ENCODE results near the gene AP2A2. TPM values are rescaled to one million over a fixed set of nuclear protein-coding genes. Genes with fewer than 3 reads are reported as not detected.

The AP2A2 gene
- total RNA-seq, 1 experiment from 2014 or later, result 92.9 TPM

DNA sequence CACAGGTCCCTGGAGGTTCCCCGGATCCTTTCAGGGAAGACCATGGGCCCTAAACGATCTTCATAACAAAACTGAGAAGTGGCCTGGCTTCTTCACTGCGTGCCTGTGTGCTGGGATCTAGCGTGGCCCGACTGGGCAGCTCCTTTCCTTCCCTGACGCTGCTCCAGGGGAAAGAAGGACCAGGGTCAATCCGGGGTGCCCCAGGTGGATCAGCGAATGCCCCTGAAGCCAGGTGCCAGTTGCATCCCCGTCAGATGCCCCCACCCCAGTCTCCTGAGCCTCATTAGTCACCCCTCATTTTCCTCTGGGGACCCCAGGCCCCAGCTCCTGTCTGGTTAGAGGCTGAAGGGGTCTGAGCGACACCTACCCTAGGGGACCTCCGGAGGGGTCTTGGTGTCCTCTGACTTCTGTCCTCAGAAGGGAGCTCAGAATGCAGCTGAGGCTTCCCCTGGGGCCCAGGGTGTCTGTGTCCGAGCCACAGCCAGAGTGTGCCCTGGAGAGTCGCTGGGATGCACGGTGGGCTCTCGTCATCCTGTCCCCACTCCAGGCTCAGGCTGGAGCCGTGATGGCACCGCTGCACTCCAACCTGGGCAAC is 129.5 kb downstream of the AP2A2 start:
- Mint-ChIP-seq H3K4me1 (ENCODE audit: low read depth, unreplicated experiment) (peaks cover 29% of the 10 kb centered on the region), H3K4me3 (ENCODE audit: low read depth, unreplicated experiment) (no peak overlapping the region)

DNA sequence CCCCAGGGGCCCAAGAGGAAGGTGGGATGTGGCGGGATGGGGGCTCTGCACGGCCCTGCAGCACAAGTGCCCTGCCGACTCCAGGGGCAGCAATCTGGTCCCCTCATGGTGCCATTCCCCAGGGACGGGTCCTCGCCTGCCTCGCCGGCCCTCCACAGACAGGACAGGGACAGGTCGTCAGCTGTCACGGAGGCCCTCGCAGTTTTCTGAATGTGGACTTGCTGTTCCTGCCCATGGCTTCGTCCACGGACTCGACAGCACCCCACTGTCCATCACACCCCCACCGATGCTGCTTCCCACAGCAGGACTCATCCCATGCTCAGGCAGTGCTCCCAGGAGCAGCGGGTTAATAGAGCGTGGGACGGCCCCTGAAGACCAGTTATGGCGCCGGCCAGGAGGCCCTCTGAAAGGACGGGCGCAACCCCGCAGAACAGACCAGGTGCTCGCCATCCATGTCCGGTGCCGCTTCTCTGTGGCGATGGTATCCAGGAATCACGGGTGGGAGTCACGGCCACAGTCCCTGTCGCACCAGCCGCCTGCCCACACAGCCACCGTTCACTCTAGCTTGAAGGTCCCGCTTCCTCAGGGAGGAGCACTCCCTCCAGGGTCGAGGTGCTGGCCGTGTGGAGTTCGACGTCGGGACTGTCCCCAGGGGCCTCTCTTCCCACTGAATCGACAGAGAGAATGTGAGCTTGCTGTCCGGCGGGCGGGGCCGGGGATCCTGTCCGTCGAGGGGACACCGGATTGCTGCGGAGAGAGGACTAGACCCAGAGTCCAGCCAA is 130.5 kb downstream of the AP2A2 start:
- CTCF ChIA-PET, result no interaction called here
- Mint-ChIP-seq H3K36me3 (ENCODE audit: insufficient read depth, unreplicated experiment) (peaks cover 7% of the 10 kb centered on the region), H3K27ac (ENCODE audit: unreplicated experiment) (no peak overlapping the region), H3K9me3 (ENCODE audit: low read depth, unreplicated experiment) (no peaks in the 10 kb centered on the region), H3K27me3 (ENCODE audit: unreplicated experiment) (no peaks in the 10 kb centered on the region), H3K4me1 (ENCODE audit: low read depth, unreplicated experiment) (peaks cover 37% of the 10 kb centered on the region), H3K4me3 (ENCODE audit: low read depth, unreplicated experiment) (no peak overlapping the region)
- intact Hi-C loops (cut with micrococcal nuclease; ENCODE audit: unreplicated experiment), result loop anchor here (10.0 kb wide), 1 partner anchor 201 kb away; no protein-coding TSS in a partner anchor
- no TSS peak for BruUV-seq (replicated peaks)
- no peak for DNase-seq
- TF ChIP-seq, protein P1, sequence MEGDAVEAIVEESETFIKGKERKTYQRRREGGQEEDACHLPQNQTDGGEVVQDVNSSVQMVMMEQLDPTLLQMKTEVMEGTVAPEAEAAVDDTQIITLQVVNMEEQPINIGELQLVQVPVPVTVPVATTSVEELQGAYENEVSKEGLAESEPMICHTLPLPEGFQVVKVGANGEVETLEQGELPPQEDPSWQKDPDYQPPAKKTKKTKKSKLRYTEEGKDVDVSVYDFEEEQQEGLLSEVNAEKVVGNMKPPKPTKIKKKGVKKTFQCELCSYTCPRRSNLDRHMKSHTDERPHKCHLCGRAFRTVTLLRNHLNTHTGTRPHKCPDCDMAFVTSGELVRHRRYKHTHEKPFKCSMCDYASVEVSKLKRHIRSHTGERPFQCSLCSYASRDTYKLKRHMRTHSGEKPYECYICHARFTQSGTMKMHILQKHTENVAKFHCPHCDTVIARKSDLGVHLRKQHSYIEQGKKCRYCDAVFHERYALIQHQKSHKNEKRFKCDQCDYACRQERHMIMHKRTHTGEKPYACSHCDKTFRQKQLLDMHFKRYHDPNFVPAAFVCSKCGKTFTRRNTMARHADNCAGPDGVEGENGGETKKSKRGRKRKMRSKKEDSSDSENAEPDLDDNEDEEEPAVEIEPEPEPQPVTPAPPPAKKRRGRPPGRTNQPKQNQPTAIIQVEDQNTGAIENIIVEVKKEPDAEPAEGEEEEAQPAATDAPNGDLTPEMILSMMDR (IDR thresholded peaks at IDR 0.05; ENCODE audit: unreplicated experiment), result no peak

More for the DNA sequence above, 129.5 kb downstream of the AP2A2 start:
- Mint-ChIP-seq H3K27ac (ENCODE audit: unreplicated experiment) (peak overlapping the region; percentile 23), H3K36me3 (ENCODE audit: insufficient read depth, unreplicated experiment) (peaks cover 7% of the 10 kb centered on the region), H3K9me3 (ENCODE audit: low read depth, unreplicated experiment) (no peaks in the 10 kb centered on the region), H3K27me3 (ENCODE audit: unreplicated experiment) (no peaks in the 10 kb centered on the region)
- DNase-seq, result no peak
- BruUV-seq (replicated peaks), result no TSS peak
- TF ChIP-seq, protein P1 (IDR thresholded peaks at IDR 0.05; ENCODE audit: unreplicated experiment), result no peak
- intact Hi-C loops (cut with micrococcal nuclease; ENCODE audit: unreplicated experiment), result loop anchor here (10.0 kb wide), 1 partner anchor 200 kb away; no protein-coding TSS in a partner anchor
- CTCF ChIA-PET, result no interaction called here

DNA sequence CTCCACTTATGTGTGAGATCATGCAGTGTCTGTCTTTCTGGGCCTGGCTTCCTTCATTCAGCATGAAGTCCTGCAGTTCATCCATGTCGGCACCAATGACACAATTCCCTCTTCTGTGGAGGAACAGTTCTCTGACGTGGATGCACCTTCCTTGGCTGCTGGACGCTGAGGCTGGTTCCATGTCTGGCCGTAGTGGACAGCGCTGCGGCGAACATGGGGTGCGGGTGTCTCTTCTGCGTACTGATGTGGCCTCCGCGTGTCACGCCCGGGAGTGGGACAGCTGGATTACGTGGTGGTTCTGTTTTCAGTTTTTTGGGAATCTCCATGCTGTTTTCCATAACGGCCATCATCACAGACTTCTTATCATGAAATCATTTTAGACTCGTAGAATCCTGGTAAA is 132.1 kb downstream of the AP2A2 start:
- Mint-ChIP-seq H3K36me3 (ENCODE audit: insufficient read depth, unreplicated experiment) (peaks cover 5% of the 10 kb centered on the region), H3K27ac (ENCODE audit: unreplicated experiment) (no peak overlapping the region), H3K27me3 (ENCODE audit: unreplicated experiment) (no peaks in the 10 kb centered on the region), H3K9me3 (ENCODE audit: low read depth, unreplicated experiment) (peaks cover 8% of the 10 kb centered on the region), H3K4me1 (ENCODE audit: low read depth, unreplicated experiment) (peaks cover 46% of the 10 kb centered on the region), H3K4me3 (ENCODE audit: low read depth, unreplicated experiment) (no peak overlapping the region)
- intact Hi-C loops (cut with micrococcal nuclease; ENCODE audit: unreplicated experiment), result loop anchor here (10.0 kb wide), 1 partner anchor 203 kb away; no protein-coding TSS in a partner anchor
- DNase-seq, result no peak
- CTCF ChIA-PET, result no interaction called here
- TF ChIP-seq, protein P1 (IDR thresholded peaks at IDR 0.05; ENCODE audit: unreplicated experiment), result no peak
- BruUV-seq (replicated peaks), result no TSS peak

DNA sequence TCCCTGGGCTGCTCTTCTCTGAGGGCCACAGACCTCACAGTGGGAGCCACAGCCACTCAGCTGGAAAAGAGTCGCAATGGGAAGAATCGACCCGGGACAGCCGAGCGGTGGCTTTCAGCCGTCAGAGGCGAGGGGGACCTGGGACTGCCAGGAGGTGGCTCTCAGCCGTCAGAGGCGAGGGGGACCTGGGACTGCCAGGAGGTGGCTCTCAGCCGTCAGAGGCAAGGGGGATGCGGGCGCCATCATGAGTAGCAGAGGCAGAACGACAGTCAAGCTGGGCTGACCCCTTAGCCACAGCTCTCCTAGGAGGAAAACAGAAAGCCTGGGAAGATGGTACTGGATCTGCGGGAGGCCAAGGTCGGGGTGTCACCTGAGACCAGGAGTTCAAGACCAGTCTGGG is 134.1 kb downstream of the AP2A2 start:
- Mint-ChIP-seq H3K27me3 (ENCODE audit: unreplicated experiment) (no peaks in the 10 kb centered on the region), H3K4me3 (ENCODE audit: low read depth, unreplicated experiment) (no peak overlapping the region), H3K27ac (ENCODE audit: unreplicated experiment) (peak overlapping the region; percentile 78), H3K36me3 (ENCODE audit: insufficient read depth, unreplicated experiment) (peaks cover 5% of the 10 kb centered on the region), H3K9me3 (ENCODE audit: low read depth, unreplicated experiment) (peaks cover 9% of the 10 kb centered on the region), H3K4me1 (ENCODE audit: low read depth, unreplicated experiment) (peaks cover 52% of the 10 kb centered on the region)
- TF ChIP-seq, protein P1 (IDR thresholded peaks at IDR 0.05; ENCODE audit: unreplicated experiment), result no peak
- intact Hi-C loops (cut with micrococcal nuclease; ENCODE audit: unreplicated experiment), result loop anchor here (10.0 kb wide), 1 partner anchor 205 kb away; no protein-coding TSS in a partner anchor
- CTCF ChIA-PET, result no interaction called here
- no peak for DNase-seq
- BruUV-seq (replicated peaks), result no TSS peak
